AG04449 (cell line): Measurements from ENCODE around the gene CD209.
"Not testable (repeated sequence)": the region's sequence is repeated elsewhere in the genome, so short reads cannot be mapped to it uniquely, and the experiment has no call there.

ENCODE experiments used
- CTCF ChIA-PET: fragments of 350-600 bp; formaldehyde crosslinking; extraction: SDS; loops from one replicate; lab custom pipeline; 2021; ENCODE audit warnings: antibody characterized with exemption; lab: Yijun Ruan, JAX
- POLR2A ChIA-PET: fragments of 400-600, 350-600 bp; formaldehyde crosslinking; extraction: SDS; loops from one replicate; lab custom pipeline; 2020; ENCODE audit warnings: antibody characterized with exemption, inconsistent platforms; lab: Yijun Ruan, JAX
- DNase-seq: peaks from one replicate; pipeline ENCODE4 v3.0.0-alpha.2; 2010; ENCODE audit warnings: low read depth, low spot score
- H3K4me3 ChIP-seq: 2 replicates; pipeline ENCODE4 v1.5.1; 2011; ENCODE audit warnings: low read depth, mild to moderate bottlenecking, control low read depth, low read length
- TF ChIP-seq, protein P1 (sequence below): IDR thresholded peaks from one replicate; pipeline ENCODE4 v1.5.1; 2011; ENCODE audit warnings: mild to moderate bottlenecking, moderate library complexity, low read length, control low read depth, inconsistent platforms; ENCODE audit not compliant: insufficient read depth; ENCODE audit errors: missing control alignments

CD209 gene

GRCh38 chr19:7746903-7747884 lies at the start of gene CD209:
Gene CD209 (minus strand): TSS chr19:7747534. CDS start chr19:7747511, 23 bp downstream.
- TF ChIP-seq, protein P1, sequence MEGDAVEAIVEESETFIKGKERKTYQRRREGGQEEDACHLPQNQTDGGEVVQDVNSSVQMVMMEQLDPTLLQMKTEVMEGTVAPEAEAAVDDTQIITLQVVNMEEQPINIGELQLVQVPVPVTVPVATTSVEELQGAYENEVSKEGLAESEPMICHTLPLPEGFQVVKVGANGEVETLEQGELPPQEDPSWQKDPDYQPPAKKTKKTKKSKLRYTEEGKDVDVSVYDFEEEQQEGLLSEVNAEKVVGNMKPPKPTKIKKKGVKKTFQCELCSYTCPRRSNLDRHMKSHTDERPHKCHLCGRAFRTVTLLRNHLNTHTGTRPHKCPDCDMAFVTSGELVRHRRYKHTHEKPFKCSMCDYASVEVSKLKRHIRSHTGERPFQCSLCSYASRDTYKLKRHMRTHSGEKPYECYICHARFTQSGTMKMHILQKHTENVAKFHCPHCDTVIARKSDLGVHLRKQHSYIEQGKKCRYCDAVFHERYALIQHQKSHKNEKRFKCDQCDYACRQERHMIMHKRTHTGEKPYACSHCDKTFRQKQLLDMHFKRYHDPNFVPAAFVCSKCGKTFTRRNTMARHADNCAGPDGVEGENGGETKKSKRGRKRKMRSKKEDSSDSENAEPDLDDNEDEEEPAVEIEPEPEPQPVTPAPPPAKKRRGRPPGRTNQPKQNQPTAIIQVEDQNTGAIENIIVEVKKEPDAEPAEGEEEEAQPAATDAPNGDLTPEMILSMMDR: no peak
- no peak within 1 kb of the TSS for H3K4me3 ChIP-seq
- POLR2A ChIA-PET: no interaction called here
- no peak for DNase-seq
- CTCF ChIA-PET: interaction anchor here (1.1 to 1.4 kb wide), 3 partner anchors 12 to 66 kb away, joined by 4 to 7 read pairs (median 6); partner anchors contain the start of gene TRAPPC5

DNA sequence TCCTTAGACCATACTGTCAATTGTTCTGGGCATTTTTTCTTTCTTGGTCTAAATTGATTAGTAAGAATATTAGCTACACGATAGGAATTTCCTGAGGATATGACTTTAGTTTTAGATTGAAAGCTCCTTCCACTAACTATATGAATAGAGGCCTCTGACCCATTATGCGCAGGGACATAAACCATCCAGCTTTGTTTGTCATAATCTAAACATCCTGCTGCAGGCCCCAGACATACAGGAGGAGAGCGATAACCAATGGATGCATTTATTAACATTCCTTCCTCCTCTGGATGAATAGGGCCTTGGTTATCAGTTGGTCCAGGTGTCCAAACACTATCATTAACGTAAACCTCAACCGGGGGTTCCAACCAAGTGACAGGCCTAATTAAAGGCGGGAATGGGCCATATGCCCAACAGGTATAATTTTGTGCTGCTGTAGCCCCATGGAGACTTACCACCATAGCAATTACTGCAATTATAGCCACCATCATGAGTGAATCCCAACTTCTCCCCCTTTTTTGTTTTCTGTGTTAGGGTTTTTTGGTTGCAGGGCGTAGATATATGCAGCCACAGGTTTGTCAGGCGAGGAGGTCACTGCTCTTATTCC lies 48.3 kb upstream of the CD209 start:
- TF ChIP-seq, protein P1: no peak
- H3K4me3 ChIP-seq: no peak overlapping the region
- ChIA-PET POLR2A (no interaction called here), CTCF (interaction anchor here (1.6 to 3.2 kb wide), 3 partner anchors 227 to 693 kb away, joined by 3 to 10 read pairs (median 7); no protein-coding TSS in a partner anchor)
- no peak for DNase-seq

DNA sequence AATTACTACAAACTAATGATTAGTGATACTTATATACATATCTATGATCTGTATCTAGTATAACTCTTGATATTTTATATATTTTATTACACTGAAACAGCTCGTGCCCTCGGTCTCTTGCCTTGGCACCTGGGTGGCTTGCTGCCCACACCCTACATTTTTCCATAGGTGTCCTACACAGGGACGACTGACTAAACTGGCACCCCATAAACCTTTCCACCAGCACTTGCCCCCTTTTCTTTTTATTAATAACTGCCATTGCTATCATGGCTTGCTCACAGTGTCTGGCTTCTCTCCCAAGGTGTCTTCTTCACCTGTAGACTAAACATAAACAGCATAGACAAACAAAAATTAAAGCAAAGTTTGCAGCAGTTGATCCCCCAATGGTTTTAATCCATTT lies 46.2 kb upstream of the CD209 start:
- ChIA-PET POLR2A (no interaction called here), CTCF (interaction anchor here (1.2 to 3.2 kb wide), 3 partner anchors 112 to 440 kb away, joined by 3 to 7 read pairs (median 4); partner anchors contain the start of gene TRAPPC5)
- DNase-seq: no peak
- TF ChIP-seq, protein P1: no peak
- H3K4me3 ChIP-seq: no peak overlapping the region

DNA sequence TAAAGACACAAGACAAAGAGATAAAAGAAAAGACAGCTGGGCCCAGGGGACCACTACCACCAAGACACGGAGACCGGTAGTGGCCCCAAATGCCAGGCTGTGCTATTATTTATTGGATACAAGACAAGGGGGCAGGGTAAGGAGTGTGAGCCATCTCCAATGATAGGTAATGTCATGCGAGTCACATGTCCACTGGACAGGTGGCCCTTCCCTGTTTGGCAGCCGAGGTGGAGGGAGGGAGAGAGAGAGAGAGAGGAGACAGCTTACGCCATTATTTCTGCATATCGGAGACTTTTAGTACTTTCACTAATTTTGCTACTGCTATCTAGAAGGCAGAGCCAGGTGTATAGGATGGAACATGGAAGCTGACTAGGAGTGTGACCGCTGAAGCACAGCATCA lies 45.4 kb upstream of the CD209 start:
- DNase-seq, POLR2A ChIA-PET, H3K4me3 ChIP-seq: not testable (repeated sequence)
- CTCF ChIA-PET: interaction anchor here (0.9 to 3.0 kb wide), 6 partner anchors 8 to 437 kb away, joined by 3 to 19 read pairs (median 4); partner anchors contain the start of gene TRAPPC5

GRCh38 chr19:7792281-7792680 lies 44.9 kb upstream of the CD209 start:
- no peak overlapping the region for H3K4me3 ChIP-seq
- TF ChIP-seq, protein P1: no peak
- DNase-seq: no peak
- POLR2A ChIA-PET: no interaction called here
- CTCF ChIA-PET: interaction anchor here (0.9 to 3.0 kb wide), 6 partner anchors 8 to 437 kb away, joined by 3 to 19 read pairs (median 3); partner anchors contain the start of gene TRAPPC5

- H3K4me3 ChIP-seq: no peak overlapping the region
- no peak for DNase-seq
- POLR2A ChIA-PET: no interaction called here
- TF ChIP-seq, protein P1: no peak
- CTCF ChIA-PET: interaction anchor here (1.0 to 3.0 kb wide), 4 partner anchors 10 to 435 kb away, joined by 3 to 19 read pairs (median 5); partner anchors contain the start of gene TRAPPC5
These were observed 43.1 kb upstream of the CD209 start for GRCh38 chr19:7790416-7790815.
